WTC11 (cell line): ENCODE data around the gene GNAL. TPM values are rescaled to one million over a fixed set of nuclear protein-coding genes. Genes with fewer than 3 reads are reported as not detected.

Experiments used
- ATAC-seq: fragments of 200-7000 bp; cut with Tn5 transposase; 2 replicates; pipeline ENCODE4 v1.10.0; 2021; ENCODE audit warnings: mild to moderate bottlenecking, moderate library complexity
- CTCF ChIA-PET: fragments of 300-600 bp; sonication (Branson Sonifier 250); formaldehyde crosslinking; loops from one replicate; lab custom pipeline; 2021; ENCODE audit warnings: antibody characterized with exemption; lab: Charles Lee
- POLR2A ChIA-PET: fragments of 350-600 bp; sonication (Branson Sonifier 250); formaldehyde crosslinking; loops from one replicate; lab custom pipeline; 2021; ENCODE audit warnings: antibody characterized with exemption; lab: Charles Lee
- DNase-seq: peaks from one replicate; pipeline ENCODE4 v3.0.0; 2021; ENCODE audit warnings: low spot score
- H3K27ac Mint-ChIP-seq: 2 replicates; pipeline ENCODE4 v1.8.0; 2021; ENCODE audit warnings: mixed read lengths
- H3K27me3 Mint-ChIP-seq: 2 replicates; pipeline ENCODE4 v1.8.0; 2021; ENCODE audit warnings: low read depth, mild to moderate bottlenecking, moderate library complexity, mixed read lengths
- H3K36me3 Mint-ChIP-seq: 2 replicates; pipeline ENCODE4 v1.8.0; 2021; ENCODE audit warnings: mixed read lengths
- H3K4me1 Mint-ChIP-seq: 2 replicates; pipeline ENCODE4 v1.8.0; 2022; ENCODE audit warnings: mixed read lengths
- H3K4me3 Mint-ChIP-seq: 2 replicates; pipeline ENCODE4 v1.8.0; 2021; ENCODE audit warnings: mild to moderate bottlenecking, moderate library complexity, mixed read lengths
- H3K9me3 Mint-ChIP-seq: 2 replicates; pipeline ENCODE4 v1.8.0; 2021; ENCODE audit warnings: mixed read lengths
- CREM ChIP-seq: sonication (generic); formaldehyde crosslinking; IDR thresholded peaks from 2 replicates; pipeline ENCODE4 v1.8.1; 2022; ENCODE audit warnings: mild to moderate bottlenecking, missing genetic modification reagents, moderate library complexity
- FOXK1 ChIP-seq: sonication (generic); formaldehyde crosslinking; IDR thresholded peaks from 2 replicates; pipeline ENCODE4 v1.8.0; 2022; ENCODE audit warnings: mild to moderate bottlenecking, moderate library complexity, missing genetic modification reagents
- HMGA2 ChIP-seq: fragments of 250-450 bp; sonication (Bioruptor Pico); IDR thresholded peaks from 2 replicates; pipeline ENCODE4 v1.4.0; 2021; ENCODE audit warnings: mild to moderate bottlenecking, moderate library complexity
- MXD4 ChIP-seq: fragments of 250-450 bp; sonication (Bioruptor Pico); IDR thresholded peaks from 2 replicates; pipeline ENCODE4 v1.8.0; 2021; ENCODE audit warnings: mild to moderate bottlenecking, moderate library complexity, borderline replicate concordance
- MYBL2 ChIP-seq: sonication (generic); formaldehyde crosslinking; IDR thresholded peaks from 2 replicates; pipeline ENCODE4 v1.8.1; 2023; ENCODE audit warnings: mild to moderate bottlenecking, moderate library complexity, missing genetic modification reagents
- NFYB ChIP-seq: sonication (generic); formaldehyde crosslinking; conservative IDR thresholded peaks from 2 replicates; pipeline ENCODE4 v1.8.0; 2022; ENCODE audit warnings: low read depth, missing genetic modification reagents
- SMAD4 ChIP-seq: sonication (generic); formaldehyde crosslinking; IDR thresholded peaks from 2 replicates; pipeline ENCODE4 v1.8.0; 2022; ENCODE audit warnings: mild to moderate bottlenecking, missing genetic modification reagents
- TEAD4 ChIP-seq: sonication (generic); formaldehyde crosslinking; IDR thresholded peaks from 2 replicates; pipeline ENCODE4 v1.8.0; 2022; ENCODE audit warnings: mild to moderate bottlenecking, missing genetic modification reagents
- ZNF219 ChIP-seq: sonication (generic); formaldehyde crosslinking; IDR thresholded peaks from 2 replicates; pipeline ENCODE4 v1.8.0; 2023; ENCODE audit warnings: missing genetic modification reagents, mild to moderate bottlenecking, borderline replicate concordance
- ZNF263 ChIP-seq: sonication (generic); formaldehyde crosslinking; IDR thresholded peaks from 2 replicates; pipeline ENCODE4 v1.8.1; 2022; ENCODE audit warnings: low read depth, mild to moderate bottlenecking, moderate library complexity, missing genetic modification reagents
- total RNA-seq: library from RNA; stranded (reverse); gene quantifications from 3 replicates; pipeline ENCODE4 v1.2.3, GENCODE V29; 2021
- TF ChIP-seq, protein P1 (sequence below): sonication (generic); formaldehyde crosslinking; IDR thresholded peaks from 2 replicates; pipeline ENCODE4 v1.8.1; 2022; ENCODE audit warnings: mild to moderate bottlenecking, moderate library complexity, missing genetic modification reagents
- TF ChIP-seq, protein P2 (sequence below): fragments of 250-450 bp; sonication (Bioruptor Pico); conservative IDR thresholded peaks from 2 replicates; pipeline ENCODE4 v1.9.0; 2021; ENCODE audit warnings: mild to moderate bottlenecking
- TF ChIP-seq, protein P3 (sequence below): fragments of 200-600 bp; IDR thresholded peaks from 2 replicates; pipeline ENCODE4 v1.8.0; 2022; ENCODE audit warnings: antibody characterized with exemption
- TF ChIP-seq, protein P4 (sequence below): sonication (generic); formaldehyde crosslinking; IDR thresholded peaks from 2 replicates; pipeline ENCODE4 v1.8.1; 2022; ENCODE audit warnings: low read depth, missing genetic modification reagents, borderline replicate concordance
- TF ChIP-seq, protein P5 (sequence below): sonication (generic); formaldehyde crosslinking; IDR thresholded peaks from 2 replicates; pipeline ENCODE4 v1.8.1; 2023; ENCODE audit warnings: mild to moderate bottlenecking, missing genetic modification reagents
- TF ChIP-seq, protein P6 (sequence below): sonication (generic); formaldehyde crosslinking; conservative IDR thresholded peaks from 2 replicates; pipeline ENCODE4 v1.8.1; 2023; ENCODE audit warnings: mild to moderate bottlenecking, low read depth, missing genetic modification reagents, moderate library complexity
- TF ChIP-seq, protein P7 (sequence below): fragments of 250-450 bp; sonication (Bioruptor Pico); IDR thresholded peaks from 2 replicates; pipeline ENCODE4 v1.9.0; 2021; ENCODE audit warnings: moderate library complexity, mild to moderate bottlenecking, inconsistent platforms, borderline replicate concordance

GNAL gene
- total RNA-seq, 1 experiment from 2014 or later, result 22.3 TPM

DNA sequence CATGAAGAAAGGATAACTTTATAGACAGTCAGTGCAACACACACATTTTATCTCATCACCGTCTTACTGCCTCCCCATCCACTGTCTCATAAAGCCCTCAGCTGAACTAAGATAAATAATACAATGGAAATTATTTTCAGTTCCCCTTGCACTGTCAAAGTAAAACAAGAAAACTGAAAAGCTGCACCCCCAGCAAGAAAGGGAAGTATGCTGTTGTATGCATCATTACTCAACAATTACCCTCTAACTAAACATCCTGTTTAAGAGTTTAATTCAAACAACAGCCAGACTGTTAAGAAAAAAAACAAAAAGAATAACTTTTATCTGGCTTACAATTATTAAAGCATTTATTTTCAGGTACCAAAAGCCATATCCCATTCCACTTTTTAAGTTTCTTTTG, 194.1 kb downstream of the GNAL start (continued):
- TF ChIP-seq FOXK1 (no peak), NFYB (CRISPR knock-in tag) (no peak)
- TF ChIP-seq, protein P1, sequence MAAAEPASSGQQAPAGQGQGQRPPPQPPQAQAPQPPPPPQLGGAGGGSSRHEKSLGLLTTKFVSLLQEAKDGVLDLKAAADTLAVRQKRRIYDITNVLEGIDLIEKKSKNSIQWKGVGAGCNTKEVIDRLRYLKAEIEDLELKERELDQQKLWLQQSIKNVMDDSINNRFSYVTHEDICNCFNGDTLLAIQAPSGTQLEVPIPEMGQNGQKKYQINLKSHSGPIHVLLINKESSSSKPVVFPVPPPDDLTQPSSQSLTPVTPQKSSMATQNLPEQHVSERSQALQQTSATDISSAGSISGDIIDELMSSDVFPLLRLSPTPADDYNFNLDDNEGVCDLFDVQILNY (CRISPR knock-in tag), result no peak
- TF ChIP-seq, protein P2, sequence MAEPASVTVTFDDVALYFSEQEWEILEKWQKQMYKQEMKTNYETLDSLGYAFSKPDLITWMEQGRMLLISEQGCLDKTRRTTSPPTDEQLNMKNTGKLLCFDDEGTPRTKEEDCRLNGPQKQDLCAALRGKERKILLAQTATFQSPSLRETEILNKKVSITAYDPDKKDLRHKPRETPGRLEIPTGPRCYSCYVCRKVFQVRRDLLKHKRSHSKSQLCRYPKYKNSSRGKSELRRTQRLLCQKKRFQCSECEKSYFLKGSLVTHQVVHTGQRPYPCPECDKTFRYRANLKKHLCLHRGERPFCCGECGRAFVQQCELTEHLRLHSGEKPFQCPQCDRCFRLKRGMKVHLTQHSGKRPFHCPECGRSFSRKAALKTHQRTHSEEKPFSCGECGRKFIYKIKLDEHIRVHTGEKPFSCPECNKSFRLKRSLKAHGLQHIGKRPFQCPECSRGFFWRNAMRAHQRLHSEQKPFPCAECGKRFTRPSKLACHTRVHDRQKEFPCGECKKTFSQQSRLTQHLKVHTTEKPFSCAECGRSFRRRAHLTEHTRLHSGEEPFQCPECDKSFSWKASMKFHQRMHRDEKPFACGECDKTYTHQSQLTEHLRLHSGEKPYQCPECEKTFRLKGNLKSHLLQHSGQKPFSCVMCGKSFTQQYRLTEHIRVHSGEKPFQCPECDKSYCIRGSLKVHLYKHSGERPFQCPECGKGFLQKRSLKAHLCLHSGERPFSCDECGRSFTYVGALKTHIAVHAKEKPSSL (CRISPR knock-in tag), result no peak

DNA sequence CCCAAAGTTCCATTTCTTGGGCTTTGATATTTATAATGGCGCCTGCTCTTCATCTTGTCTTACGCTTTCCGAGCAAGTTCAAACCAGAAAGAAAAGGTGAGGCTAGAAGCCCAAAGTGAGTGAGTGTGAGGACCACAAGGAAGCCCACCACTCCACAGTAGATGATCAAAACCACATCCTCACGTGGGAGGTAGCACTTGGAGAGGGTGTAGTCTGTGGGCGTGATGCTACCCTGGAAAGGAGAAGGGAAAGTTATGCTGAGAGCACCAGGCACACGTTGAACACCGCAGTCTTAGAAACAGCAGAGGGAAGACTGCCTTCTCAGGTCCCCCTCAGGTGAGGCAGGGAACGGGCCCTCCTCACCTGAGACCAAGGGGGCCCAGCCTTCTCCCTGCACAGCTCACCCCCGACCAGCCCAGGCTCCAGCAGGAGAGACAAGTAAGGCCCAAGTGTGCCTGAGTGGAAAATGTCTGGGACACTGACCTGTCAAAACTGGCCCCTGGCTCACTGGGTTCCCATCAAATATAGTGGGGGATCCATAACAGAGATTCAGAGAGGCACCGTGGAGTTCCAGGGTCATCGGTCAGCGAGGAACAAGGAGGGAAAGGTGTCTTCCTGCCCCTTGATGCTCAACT, 195.4 kb downstream of the GNAL start:
- ChIA-PET POLR2A (no interaction called here), CTCF (interaction anchor here (1.3 to 1.4 kb wide), 2 partner anchors 11 to 155 kb away, joined by 4 read pairs; no protein-coding TSS in a partner anchor)
- 0 out of 2 replicates have a peak overlapping the region, but pooled peaks have one; percentile 75 for H3K27ac Mint-ChIP-seq

More for the DNA sequence above, 195.4 kb downstream of the GNAL start:
- Mint-ChIP-seq H3K4me3 (no peak overlapping the region), H3K36me3 (peaks cover 42% of the 10 kb centered on the region), H3K9me3 (no peaks in the 10 kb centered on the region), H3K4me1 (peaks cover 7% of the 10 kb centered on the region), H3K27me3 (no peaks in the 10 kb centered on the region)
- ATAC-seq, result no peak
- DNase-seq, result no peak
- TF ChIP-seq ZNF263 (CRISPR knock-in tag) (no peak), HMGA2 (CRISPR knock-in tag) (no peak), TEAD4 (no peak), MXD4 (CRISPR knock-in tag) (no peak), ZNF219 (CRISPR knock-in tag) (no peak), MYBL2 (CRISPR knock-in tag) (no peak), SMAD4 (CRISPR knock-in tag) (no peak), CREM (CRISPR knock-in tag) (no peak)
- TF ChIP-seq, protein P3, sequence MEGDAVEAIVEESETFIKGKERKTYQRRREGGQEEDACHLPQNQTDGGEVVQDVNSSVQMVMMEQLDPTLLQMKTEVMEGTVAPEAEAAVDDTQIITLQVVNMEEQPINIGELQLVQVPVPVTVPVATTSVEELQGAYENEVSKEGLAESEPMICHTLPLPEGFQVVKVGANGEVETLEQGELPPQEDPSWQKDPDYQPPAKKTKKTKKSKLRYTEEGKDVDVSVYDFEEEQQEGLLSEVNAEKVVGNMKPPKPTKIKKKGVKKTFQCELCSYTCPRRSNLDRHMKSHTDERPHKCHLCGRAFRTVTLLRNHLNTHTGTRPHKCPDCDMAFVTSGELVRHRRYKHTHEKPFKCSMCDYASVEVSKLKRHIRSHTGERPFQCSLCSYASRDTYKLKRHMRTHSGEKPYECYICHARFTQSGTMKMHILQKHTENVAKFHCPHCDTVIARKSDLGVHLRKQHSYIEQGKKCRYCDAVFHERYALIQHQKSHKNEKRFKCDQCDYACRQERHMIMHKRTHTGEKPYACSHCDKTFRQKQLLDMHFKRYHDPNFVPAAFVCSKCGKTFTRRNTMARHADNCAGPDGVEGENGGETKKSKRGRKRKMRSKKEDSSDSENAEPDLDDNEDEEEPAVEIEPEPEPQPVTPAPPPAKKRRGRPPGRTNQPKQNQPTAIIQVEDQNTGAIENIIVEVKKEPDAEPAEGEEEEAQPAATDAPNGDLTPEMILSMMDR, result no peak
- TF ChIP-seq, protein P4, sequence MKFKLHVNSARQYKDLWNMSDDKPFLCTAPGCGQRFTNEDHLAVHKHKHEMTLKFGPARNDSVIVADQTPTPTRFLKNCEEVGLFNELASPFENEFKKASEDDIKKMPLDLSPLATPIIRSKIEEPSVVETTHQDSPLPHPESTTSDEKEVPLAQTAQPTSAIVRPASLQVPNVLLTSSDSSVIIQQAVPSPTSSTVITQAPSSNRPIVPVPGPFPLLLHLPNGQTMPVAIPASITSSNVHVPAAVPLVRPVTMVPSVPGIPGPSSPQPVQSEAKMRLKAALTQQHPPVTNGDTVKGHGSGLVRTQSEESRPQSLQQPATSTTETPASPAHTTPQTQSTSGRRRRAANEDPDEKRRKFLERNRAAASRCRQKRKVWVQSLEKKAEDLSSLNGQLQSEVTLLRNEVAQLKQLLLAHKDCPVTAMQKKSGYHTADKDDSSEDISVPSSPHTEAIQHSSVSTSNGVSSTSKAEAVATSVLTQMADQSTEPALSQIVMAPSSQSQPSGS, result no peak
- TF ChIP-seq, protein P5, sequence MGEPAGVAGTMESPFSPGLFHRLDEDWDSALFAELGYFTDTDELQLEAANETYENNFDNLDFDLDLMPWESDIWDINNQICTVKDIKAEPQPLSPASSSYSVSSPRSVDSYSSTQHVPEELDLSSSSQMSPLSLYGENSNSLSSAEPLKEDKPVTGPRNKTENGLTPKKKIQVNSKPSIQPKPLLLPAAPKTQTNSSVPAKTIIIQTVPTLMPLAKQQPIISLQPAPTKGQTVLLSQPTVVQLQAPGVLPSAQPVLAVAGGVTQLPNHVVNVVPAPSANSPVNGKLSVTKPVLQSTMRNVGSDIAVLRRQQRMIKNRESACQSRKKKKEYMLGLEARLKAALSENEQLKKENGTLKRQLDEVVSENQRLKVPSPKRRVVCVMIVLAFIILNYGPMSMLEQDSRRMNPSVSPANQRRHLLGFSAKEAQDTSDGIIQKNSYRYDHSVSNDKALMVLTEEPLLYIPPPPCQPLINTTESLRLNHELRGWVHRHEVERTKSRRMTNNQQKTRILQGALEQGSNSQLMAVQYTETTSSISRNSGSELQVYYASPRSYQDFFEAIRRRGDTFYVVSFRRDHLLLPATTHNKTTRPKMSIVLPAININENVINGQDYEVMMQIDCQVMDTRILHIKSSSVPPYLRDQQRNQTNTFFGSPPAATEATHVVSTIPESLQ (CRISPR knock-in tag), result no peak
- TF ChIP-seq, protein P6, sequence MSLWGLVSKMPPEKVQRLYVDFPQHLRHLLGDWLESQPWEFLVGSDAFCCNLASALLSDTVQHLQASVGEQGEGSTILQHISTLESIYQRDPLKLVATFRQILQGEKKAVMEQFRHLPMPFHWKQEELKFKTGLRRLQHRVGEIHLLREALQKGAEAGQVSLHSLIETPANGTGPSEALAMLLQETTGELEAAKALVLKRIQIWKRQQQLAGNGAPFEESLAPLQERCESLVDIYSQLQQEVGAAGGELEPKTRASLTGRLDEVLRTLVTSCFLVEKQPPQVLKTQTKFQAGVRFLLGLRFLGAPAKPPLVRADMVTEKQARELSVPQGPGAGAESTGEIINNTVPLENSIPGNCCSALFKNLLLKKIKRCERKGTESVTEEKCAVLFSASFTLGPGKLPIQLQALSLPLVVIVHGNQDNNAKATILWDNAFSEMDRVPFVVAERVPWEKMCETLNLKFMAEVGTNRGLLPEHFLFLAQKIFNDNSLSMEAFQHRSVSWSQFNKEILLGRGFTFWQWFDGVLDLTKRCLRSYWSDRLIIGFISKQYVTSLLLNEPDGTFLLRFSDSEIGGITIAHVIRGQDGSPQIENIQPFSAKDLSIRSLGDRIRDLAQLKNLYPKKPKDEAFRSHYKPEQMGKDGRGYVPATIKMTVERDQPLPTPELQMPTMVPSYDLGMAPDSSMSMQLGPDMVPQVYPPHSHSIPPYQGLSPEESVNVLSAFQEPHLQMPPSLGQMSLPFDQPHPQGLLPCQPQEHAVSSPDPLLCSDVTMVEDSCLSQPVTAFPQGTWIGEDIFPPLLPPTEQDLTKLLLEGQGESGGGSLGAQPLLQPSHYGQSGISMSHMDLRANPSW (CRISPR knock-in tag), result no peak
- TF ChIP-seq, protein P7, sequence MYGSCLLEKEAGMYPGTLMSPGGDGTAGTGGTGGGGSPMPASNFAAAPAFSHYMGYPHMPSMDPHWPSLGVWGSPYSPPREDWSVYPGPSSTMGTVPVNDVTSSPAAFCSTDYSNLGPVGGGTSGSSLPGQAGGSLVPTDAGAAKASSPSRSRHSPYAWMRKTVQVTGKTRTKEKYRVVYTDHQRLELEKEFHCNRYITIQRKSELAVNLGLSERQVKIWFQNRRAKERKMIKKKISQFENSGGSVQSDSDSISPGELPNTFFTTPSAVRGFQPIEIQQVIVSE (CRISPR knock-in tag), result no peak
